NCI-H774 (cell line): ENCODE results near the gene ADAM12.
"Not testable (repeated sequence)": the region's sequence is repeated elsewhere in the genome, so short reads cannot be mapped to it uniquely, and the experiment has no call there.

Source experiments
- DNase-seq: peaks from one replicate; lab custom pipeline; 2025; lab: John Stamatoyannopoulos, UW

Gene ADAM12

DNA sequence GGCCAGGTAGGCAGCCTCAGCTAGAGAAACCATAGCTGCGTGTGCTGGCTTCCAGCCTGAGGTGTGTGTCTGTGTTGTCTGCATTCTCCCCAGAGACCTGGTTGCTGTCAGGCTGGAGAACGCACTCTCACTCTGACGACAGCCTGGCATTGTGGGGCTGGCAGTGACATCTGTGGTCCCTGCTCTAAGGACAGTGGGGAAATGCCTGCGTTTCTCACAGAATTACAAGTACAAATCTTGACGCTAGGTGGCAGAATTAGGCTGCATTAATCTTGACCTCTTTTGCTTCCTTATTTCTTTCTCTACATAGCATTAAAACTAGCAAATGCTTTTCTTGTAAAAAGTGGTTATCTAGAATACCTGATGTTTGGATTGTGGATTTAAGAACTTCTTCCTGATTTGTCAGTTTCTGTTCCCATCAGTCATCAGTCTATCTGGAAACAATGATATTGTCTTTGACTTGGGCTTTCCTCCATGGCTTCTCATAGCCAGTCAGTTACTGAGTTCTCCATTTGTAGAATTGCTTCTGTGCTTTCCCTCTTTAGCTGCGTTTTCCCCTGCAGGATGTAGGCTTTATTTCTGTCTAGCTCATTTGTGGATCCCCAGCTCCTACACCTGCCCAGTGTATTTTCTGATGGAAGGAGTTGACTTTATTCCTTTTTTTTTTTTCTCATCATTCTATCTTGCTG lies 405.9 kb downstream of the ADAM12 start:
- peak; percentile 7 for DNase-seq

DNA sequence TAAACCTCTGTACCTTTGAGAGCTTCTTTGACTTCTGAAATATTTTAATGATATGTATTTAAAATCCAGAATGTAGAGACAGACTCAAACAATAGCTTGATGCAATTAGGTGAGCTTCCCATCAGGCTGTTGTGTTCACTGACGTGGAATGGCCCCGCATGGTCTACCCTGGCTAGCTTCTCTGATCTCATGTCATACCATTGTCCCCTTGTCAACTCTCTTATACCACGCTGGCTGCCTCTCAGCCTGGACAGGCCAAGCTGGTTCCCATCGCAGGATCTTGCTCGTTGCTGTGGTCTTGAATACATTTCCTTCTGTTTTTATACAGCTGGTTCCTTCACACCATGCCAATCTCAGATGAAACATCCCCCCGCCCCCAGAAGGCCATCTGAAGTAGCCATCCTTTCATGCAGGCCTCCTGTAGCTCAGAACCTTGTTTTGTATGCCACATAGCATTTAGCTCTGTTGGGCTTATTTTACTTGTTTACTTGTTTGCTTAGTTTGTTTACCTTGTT lies 407.7 kb downstream of the ADAM12 start:
- DNase-seq, result no peak

DNA sequence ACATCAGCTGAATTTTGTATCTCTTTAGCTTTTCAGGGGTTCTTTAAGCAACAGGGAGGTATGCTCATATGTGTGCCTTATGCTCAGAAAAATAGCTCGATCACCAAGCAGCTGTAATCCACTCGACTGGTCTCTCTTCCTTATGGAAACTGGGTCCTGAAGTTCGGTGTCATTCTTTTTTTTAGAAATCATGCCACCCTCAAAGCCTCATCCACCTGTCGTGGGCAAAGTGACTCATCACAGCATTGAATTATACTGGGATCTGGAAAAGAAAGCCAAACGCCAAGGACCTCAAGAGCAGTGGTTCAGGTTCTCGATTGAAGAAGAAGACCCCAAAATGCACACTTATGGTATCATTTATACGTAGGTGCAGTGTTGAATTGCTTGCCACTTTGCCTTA lies 408.3 kb downstream of the ADAM12 start:
- DNase-seq, result no peak

DNA sequence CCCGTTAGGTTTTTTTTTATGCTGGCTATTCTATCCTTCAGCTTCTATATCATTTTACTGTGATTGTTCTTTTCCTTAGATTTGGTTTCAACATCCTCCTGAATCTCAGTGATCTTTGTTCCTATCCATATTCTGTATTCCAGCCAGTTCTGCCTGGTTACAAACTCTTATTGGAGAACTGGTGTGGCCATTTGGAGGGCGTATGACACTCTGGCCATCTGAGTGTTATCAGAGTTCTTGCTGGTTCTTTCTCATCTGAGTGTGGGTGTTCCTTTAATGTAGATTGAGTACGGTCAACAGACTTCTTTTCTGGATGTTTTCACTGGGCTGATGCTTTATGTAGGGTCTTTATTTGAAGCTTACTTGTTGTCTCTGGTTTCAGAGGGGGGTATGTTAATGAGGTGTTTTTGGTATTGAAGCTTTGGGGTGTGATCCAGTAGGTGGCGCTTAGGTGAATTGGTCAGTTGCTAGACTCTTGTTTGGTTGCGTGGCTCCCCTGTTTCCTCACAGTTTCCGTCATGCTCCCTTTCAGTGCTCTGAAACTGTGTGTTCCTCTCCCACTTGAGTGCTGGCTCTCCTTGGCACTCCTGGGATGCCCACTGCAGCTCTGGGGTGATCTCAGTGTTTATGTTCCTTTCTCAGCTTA lies 411.2 kb downstream of the ADAM12 start:
- no peak for DNase-seq

DNA sequence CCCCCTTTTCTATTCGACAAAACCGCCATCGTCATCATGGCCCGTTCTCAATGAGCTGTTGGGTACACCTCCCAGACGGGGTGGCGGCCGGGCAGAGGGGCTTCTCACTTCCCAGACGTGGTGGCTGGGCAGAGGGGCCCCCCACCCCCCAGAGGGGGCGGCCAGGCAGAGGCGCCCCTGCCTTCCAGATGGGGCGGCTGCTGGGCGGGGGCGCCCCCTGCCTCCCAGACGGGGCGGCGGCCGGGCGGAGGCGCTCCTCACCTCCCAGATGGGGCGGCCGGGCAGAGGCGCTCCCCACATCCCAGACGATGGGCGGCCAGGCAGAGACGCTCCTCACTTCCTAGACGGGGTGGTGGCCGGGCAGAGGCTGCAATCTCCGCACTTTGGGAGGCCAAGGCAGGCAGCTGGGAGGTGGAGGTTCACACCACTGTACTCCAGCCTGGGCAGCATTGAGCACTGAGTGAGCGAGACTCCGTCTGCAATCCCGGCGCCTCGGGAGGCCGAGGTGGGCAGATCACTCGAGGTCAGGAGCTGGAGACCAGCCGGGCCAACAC lies 418.1 kb downstream of the ADAM12 start:
- DNase-seq, result not testable (repeated sequence)

DNA sequence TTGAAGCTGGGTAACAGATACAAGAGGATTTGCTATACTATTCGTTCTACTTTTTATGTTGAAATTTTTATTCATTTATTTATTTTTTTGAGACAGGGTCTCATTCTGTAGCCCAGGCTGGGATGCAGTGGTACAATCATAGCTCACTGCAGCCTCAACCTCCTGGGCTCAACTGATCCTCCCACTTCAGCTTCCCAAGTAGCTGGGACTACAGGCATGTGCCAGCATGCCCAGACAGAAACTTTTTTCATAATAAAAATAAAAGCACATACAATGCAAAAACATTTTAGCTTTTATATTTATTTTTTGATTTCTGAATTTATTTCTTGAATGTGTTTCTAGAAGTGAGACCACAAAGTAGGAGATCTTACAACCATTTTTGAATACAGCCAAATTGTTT lies 420.7 kb downstream of the ADAM12 start:
- no peak for DNase-seq

DNA sequence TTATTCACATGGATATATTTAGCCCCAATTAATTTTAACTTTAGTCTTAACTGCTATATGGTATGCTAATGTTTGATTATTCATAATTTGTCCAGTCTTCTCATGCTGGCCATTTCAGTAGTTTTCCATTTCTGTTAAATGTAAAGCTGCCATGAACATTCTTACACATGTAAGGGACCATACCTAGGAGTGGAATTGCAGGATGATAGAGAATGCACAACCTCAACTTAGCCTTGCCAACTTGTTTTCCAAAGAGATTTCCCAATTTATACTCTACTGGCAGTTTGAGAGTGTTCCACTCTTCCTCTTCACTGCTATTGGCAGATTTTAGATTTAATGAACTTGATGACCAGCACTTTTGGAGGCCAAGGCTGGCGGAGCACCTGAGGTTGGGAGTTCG lies 423.7 kb downstream of the ADAM12 start:
- no peak for DNase-seq
